Bronchial epithelial cell (primary cell): Measurements from ENCODE around the gene RAB40C. TPM values are rescaled to one million over a fixed set of nuclear protein-coding genes. Genes with fewer than 3 reads are reported as not detected.

Experiments used
- DNase-seq: peaks from one replicate; pipeline ENCODE4 v3.0.0-alpha.2; 2010; ENCODE audit warnings: low read depth
- FAIRE-seq: peaks from 2 replicates; lab custom pipeline; 2011; peaks lifted over from hg19 to GRCh38; lab: Jason Lieb, UNC
- H3K27me3 ChIP-seq: 2 replicates; pipeline ENCODE4 v1.5.1; 2011; ENCODE audit warnings: low read length; ENCODE audit not compliant: control insufficient read depth, insufficient read depth
- H3K36me3 ChIP-seq: 2 replicates; pipeline ENCODE4 v1.5.1; 2011; ENCODE audit warnings: low read length; ENCODE audit not compliant: control insufficient read depth, insufficient read depth
- H3K4me3 ChIP-seq: 2 replicates; pipeline ENCODE4 v1.5.1; 2011; ENCODE audit warnings: mild to moderate bottlenecking, low read depth, low read length, control low read depth
- CTCF ChIP-seq: IDR thresholded peaks from 2 replicates; pipeline ENCODE4 v1.5.1; 2011; ENCODE audit warnings: mild to moderate bottlenecking, moderate library complexity, low read length, control low read depth, inconsistent platforms; ENCODE audit not compliant: insufficient read depth, severe bottlenecking
- total RNA-seq: library from RNA; depleted of rRNA; stranded (reverse); fragments of >200 nt; gene quantifications from 2 replicates; pipeline ENCODE4 v1.2.1, GENCODE V29; 2014

Gene RAB40C
- total RNA-seq, 1 donor from 2014 or later: 10.8 TPM

GRCh38 chr16:558298-559020, 31.4 kb upstream of the RAB40C start:
- Histone ChIP-seq H3K36me3 (peaks cover 1% of the 10 kb centered on the region), H3K27me3 (peaks cover 17% of the 10 kb centered on the region), H3K4me3 (no peak overlapping the region)
- TF ChIP-seq CTCF: no peak
- DNase-seq (no peak), FAIRE-seq (no peak)

- no peak overlapping the region for H3K4me3 ChIP-seq
- DNase-seq: no peak
- peaks cover 17% of the 10 kb centered on the region for H3K27me3 ChIP-seq
- no peak for FAIRE-seq
- TF ChIP-seq CTCF: no peak
- peaks cover under 1% of the 10 kb centered on the region for H3K36me3 ChIP-seq
These were observed 30.9 kb upstream of the RAB40C start for GRCh38 chr16:559021-559380.

GRCh38 chr16:559411-560203, 30.3 kb upstream of the RAB40C start:
- Histone ChIP-seq H3K4me3 (no peak overlapping the region), H3K27me3 (peaks cover 17% of the 10 kb centered on the region), H3K36me3 (no peaks in the 10 kb centered on the region)
- FAIRE-seq: no peak
- no peak for DNase-seq
- TF ChIP-seq CTCF: no peak

- TF ChIP-seq CTCF: no peak
- H3K27me3 ChIP-seq: peaks cover 17% of the 10 kb centered on the region
- DNase-seq (no peak), FAIRE-seq (no peak)
- no peak within 1 kb of the TSS for H3K4me3 ChIP-seq
- H3K36me3 ChIP-seq: no peaks in the 10 kb centered on the region
These were observed 29.6 kb upstream of the RAB40C start, which contains the start of gene PRR35 for GRCh38 chr16:560204-560700. Gene PRR35, plus strand, starts transcription at chr16:560394. Its CDS starts 2,901 bp downstream, at chr16:563295.

GRCh38 chr16:560701-561412, 29.0 kb upstream of the RAB40C start:
- TF ChIP-seq CTCF: no peak

More at GRCh38 chr16:560701-561412, 29.0 kb upstream of the RAB40C start:
- DNase-seq (no peak), FAIRE-seq (no peak)
- H3K36me3 ChIP-seq: no peaks in the 10 kb centered on the region
- H3K4me3 ChIP-seq: no peak overlapping the region
- H3K27me3 ChIP-seq: peaks cover 17% of the 10 kb centered on the region
